HFF-Myc (cell line): ENCODE measurements around the gene ODF2.

Source experiments
- DNase-seq: peaks from one replicate; pipeline ENCODE4 v3.0.0-alpha.2; 2011; ENCODE audit warnings: low read depth; ENCODE audit errors: extremely low read depth
- H3K4me3 ChIP-seq: replicated peaks from 2 replicates; pipeline ENCODE4 v1.5.1; 2011; ENCODE audit warnings: low read depth, mild to moderate bottlenecking, control low read depth, low read length
- TF ChIP-seq, protein P1 (sequence below): IDR thresholded peaks from 2 replicates; pipeline ENCODE4 v1.5.1; 2012; ENCODE audit warnings: mild to moderate bottlenecking, low read depth, low read length, control low read depth; ENCODE audit errors: missing control alignments

The ODF2 gene

DNA sequence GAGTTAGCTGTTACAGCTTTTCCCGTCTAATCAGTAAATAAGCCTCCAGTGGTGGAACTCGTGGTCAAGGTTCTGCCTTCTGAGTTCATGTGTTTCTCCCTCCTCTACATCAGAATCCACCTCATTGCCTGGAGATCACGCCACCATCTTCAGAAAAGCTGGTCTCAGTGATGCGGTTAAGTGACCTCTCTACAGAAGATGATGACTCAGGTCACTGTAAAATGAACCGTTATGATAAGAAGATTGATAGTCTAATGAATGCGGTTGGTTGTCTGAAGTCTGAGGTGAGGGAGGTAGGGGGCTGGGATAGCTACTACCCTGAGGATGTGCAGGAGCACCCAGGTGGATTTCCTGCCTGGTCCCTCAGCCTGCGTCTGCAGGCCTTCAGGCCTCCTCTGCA lies 13.3 kb downstream of the ODF2 start:
- TF ChIP-seq, protein P1, sequence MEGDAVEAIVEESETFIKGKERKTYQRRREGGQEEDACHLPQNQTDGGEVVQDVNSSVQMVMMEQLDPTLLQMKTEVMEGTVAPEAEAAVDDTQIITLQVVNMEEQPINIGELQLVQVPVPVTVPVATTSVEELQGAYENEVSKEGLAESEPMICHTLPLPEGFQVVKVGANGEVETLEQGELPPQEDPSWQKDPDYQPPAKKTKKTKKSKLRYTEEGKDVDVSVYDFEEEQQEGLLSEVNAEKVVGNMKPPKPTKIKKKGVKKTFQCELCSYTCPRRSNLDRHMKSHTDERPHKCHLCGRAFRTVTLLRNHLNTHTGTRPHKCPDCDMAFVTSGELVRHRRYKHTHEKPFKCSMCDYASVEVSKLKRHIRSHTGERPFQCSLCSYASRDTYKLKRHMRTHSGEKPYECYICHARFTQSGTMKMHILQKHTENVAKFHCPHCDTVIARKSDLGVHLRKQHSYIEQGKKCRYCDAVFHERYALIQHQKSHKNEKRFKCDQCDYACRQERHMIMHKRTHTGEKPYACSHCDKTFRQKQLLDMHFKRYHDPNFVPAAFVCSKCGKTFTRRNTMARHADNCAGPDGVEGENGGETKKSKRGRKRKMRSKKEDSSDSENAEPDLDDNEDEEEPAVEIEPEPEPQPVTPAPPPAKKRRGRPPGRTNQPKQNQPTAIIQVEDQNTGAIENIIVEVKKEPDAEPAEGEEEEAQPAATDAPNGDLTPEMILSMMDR = no peak
- no peak for DNase-seq
- no peak overlapping the region for H3K4me3 ChIP-seq

DNA sequence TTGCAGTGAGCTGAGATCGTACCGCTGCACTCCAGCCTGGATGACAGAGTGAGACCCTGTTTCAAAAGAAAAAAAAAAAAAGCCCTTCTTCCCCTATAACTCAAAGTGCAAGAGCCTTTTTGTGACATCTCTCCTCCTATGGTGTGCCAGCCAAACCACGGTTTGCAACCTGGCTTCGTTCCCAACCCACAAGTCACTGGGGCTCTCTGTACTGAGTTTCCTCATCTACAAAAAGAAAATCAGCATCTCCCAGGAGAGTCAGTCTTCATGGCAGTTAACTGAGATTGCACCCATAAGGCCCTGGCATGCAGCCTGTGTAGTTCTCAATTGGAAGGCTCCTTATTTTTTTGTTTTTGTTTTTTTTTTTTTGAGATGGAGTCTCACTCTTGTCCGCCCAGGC lies 14.8 kb downstream of the ODF2 start:
- no peak overlapping the region for H3K4me3 ChIP-seq
- TF ChIP-seq, protein P1 = no peak
- no peak for DNase-seq

DNA sequence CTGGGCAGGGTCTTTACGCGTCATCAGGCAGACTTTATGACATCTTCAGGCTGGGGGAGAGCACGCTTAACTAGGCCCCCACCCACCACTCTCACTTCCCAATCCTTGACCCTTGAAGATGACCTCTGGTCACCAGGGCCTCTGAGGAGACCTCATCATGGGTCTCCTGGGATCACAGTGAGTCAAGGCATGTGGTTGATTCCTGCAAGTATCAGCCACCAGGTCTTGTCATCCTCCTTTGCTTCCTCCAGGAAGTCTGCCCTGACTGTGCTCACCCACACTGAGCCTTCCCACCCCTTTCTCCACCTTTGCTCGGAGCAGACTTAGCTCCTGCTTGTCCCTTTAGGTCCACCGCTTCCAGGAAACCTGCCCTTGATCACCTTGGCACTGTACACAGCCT lies 17.3 kb downstream of the ODF2 start:
- TF ChIP-seq, protein P1 = no peak
- DNase-seq = no peak
- H3K4me3 ChIP-seq = no peak overlapping the region

DNA sequence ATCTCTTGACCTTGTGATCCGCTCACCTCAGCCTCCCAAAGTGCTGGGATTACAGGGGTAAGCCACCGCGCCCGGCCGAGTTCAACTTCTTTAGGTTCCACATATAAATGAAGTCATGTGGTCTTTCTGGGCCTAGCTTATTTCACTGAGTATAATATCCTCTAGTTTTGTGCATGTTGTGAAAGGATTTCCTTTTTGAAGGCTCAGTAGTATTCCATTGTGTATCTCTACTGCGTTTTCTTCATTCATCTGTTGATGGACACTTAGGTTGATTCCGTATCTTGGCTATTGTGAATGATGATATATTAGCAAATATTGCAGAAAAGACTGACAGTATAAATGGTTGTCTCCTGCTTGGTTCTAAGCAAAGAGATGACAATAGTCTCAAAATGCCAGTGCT lies 20.1 kb downstream of the ODF2 start:
- H3K4me3 ChIP-seq = no peak overlapping the region
- TF ChIP-seq, protein P1 = no peak
- no peak for DNase-seq

DNA sequence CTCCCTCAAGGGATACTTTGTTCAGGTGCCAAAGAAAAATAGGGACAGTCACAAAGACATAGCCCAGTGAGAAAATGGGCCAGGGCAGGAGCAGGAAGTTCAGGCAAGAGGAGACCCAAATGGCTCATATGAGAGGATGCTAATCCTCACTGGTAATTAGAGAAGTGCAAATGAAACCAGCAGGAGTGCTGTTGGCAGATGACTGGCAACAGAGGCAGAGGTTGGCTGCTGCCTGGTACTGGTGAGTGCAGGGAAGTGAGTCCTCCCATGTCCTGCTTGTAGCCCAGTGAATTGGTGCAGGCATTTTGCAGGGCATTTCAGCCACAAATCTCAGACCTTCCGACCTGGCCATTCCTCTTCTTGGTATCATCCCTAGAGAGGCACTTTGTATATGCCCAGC lies 23.5 kb downstream of the ODF2 start:
- TF ChIP-seq, protein P1 = no peak
- no peak for DNase-seq
- H3K4me3 ChIP-seq = no peak overlapping the region

DNA sequence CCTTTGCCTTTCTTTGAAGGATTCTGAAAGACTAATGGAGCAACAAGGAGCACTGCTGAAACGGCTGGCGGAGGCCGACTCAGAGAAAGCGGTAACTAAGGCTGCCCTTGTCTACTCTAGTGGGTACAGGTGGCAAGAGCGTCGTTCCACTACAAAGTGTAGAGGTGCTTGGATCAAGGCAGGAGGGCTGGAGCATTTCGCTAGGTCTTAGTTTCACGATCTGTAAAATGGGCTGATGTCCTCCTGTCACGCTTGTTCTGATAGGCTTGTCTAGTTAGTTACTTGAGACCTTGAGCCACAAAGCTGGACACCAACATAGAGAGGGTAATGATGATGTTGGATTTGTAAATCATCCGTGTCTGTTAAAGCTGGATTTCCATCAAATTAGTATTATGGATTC lies 25.8 kb downstream of the ODF2 start:
- DNase-seq = no peak
- TF ChIP-seq, protein P1 = no peak
- no peak overlapping the region for H3K4me3 ChIP-seq

DNA sequence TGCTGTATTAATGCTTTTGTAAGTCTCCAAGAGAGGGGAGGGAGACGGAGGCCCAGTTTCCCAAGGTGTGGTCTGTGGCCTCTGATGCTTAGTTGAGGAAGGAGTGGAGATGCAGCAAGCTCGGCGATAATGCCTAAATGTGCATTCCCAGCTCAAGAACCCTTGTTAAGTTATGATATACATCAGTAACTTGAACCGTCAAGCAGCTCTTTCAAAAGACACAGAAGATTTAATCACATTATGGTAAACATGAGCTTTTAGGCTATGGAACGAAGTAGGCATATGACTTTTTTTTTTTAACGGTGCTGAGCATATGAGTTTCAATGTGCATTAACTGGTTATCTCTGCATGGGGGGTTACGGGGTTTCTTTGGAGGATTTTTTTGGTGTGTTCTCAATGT lies 26.4 kb downstream of the ODF2 start:
- no peak for DNase-seq
- TF ChIP-seq, protein P1 = no peak
- no peak overlapping the region for H3K4me3 ChIP-seq
